MM.1S (cell line): ENCODE measurements around the gene MC2R.

Experiments
- DNase-seq: peaks from one replicate; pipeline ENCODE4 v3.0.0-alpha.2; 2015
- H2AFZ ChIP-seq: fragments of 300-600 bp; sonication (generic); 2 replicates; pipeline ENCODE4 v1.6.0; 2016; ENCODE audit warnings: antibody characterized with exemption, low read length
- H3F3A ChIP-seq: fragments of 300-600 bp; sonication (generic); 2 replicates; pipeline ENCODE4 v1.6.1; 2016; ENCODE audit warnings: mild to moderate bottlenecking, antibody characterized with exemption, low read length, moderate library complexity, mixed read lengths; ENCODE audit not compliant: insufficient read depth
- H3K27ac ChIP-seq: fragments of 300-600 bp; sonication (generic); 2 replicates; pipeline ENCODE4 v1.5.1; 2016; ENCODE audit warnings: mild to moderate bottlenecking, low read length
- H3K27me3 ChIP-seq: fragments of 300-600 bp; sonication (generic); replicated peaks from 2 replicates; pipeline ENCODE4 v1.6.0; 2016; ENCODE audit warnings: low read length; ENCODE audit not compliant: insufficient read depth
- H3K36me3 ChIP-seq: fragments of 300-600 bp; sonication (generic); replicated peaks from 2 replicates; pipeline ENCODE4 v1.6.1; 2016; ENCODE audit warnings: mild to moderate bottlenecking, low read length, mixed read lengths; ENCODE audit not compliant: insufficient read depth
- H3K4me1 ChIP-seq: fragments of 300-600 bp; sonication (generic); 2 replicates; pipeline ENCODE4 v1.6.1; 2016; ENCODE audit warnings: low read length, mixed read lengths
- H3K4me2 ChIP-seq: fragments of 300-600 bp; sonication (generic); 2 replicates; pipeline ENCODE4 v1.6.0; 2016; ENCODE audit warnings: low read depth, low read length
- H3K4me3 ChIP-seq: fragments of 300-600 bp; sonication (generic); 2 replicates; pipeline ENCODE4 v1.5.1; 2016; ENCODE audit warnings: low read length, mixed read lengths
- H3K79me2 ChIP-seq: fragments of 300-600 bp; sonication (generic); 2 replicates; pipeline ENCODE4 v1.6.1; 2016; ENCODE audit warnings: mixed run types, low read length, mixed read lengths
- H3K9ac ChIP-seq: fragments of 300-600 bp; sonication (generic); 2 replicates; pipeline ENCODE4 v1.6.1; 2016; ENCODE audit warnings: low read length, mixed read lengths
- H3K9me2 ChIP-seq: fragments of 300-600 bp; sonication (generic); replicated peaks from 2 replicates; pipeline ENCODE4 v1.6.1; 2016; ENCODE audit warnings: mild to moderate bottlenecking, low read length, mixed read lengths; ENCODE audit not compliant: insufficient read depth
- H3K9me3 ChIP-seq: fragments of 300-600 bp; sonication (generic); replicated peaks from 2 replicates; pipeline ENCODE4 v1.6.1; 2016; ENCODE audit warnings: mild to moderate bottlenecking, low read length, mixed read lengths; ENCODE audit not compliant: insufficient read depth
- H4K20me1 ChIP-seq: fragments of 300-600 bp; sonication (generic); 2 replicates; pipeline ENCODE4 v1.6.1; 2016; ENCODE audit warnings: mild to moderate bottlenecking, low read length, moderate library complexity, mixed read lengths; ENCODE audit not compliant: insufficient read depth
- CTCF ChIP-seq: fragments of 300-600 bp; sonication (generic); IDR thresholded peaks from 2 replicates; pipeline ENCODE4 v1.5.1; 2016; ENCODE audit warnings: antibody characterized with exemption, low read length, mixed read lengths
- EZH2 ChIP-seq: fragments of 300-600 bp; sonication (generic); optimal IDR thresholded peaks from 2 replicates; pipeline ENCODE3; 2017; ENCODE audit warnings: low read depth, mild to moderate bottlenecking, antibody characterized with exemption, low read length, mixed read lengths
- EZH2phosphoT487 ChIP-seq: fragments of 300-600 bp; sonication (generic); IDR thresholded peaks from 2 replicates; pipeline ENCODE4 v1.6.1; 2018; ENCODE audit warnings: antibody characterized with exemption, low read length

Gene MC2R

GRCh38 chr18:13910501-13910900 is 4.8 kb downstream of the MC2R start:
- no peak for DNase-seq
- Histone ChIP-seq H3F3A (no peaks in the 10 kb centered on the region), H3K9me3 (no peaks in the 10 kb centered on the region), H3K36me3 (no peaks in the 10 kb centered on the region), H4K20me1 (no peaks in the 10 kb centered on the region), H3K4me2 (no peak overlapping the region), H3K27me3 (no peaks in the 10 kb centered on the region), H2AFZ (no peak overlapping the region), H3K9me2 (no peaks in the 10 kb centered on the region), H3K4me1 (no peaks in the 10 kb centered on the region), H3K27ac (no peak overlapping the region), H3K9ac (no peak overlapping the region), H3K79me2 (no peaks in the 10 kb centered on the region), H3K4me3 (no peak overlapping the region)
- no peak for TF ChIP-seq EZH2phosphoT487
- TF ChIP-seq CTCF, result no peak
- no peak for TF ChIP-seq EZH2

- Histone ChIP-seq H4K20me1 (no peaks in the 10 kb centered on the region), H3K27me3 (no peaks in the 10 kb centered on the region), H3K4me3 (no peak overlapping the region), H3K4me1 (no peaks in the 10 kb centered on the region), H3F3A (no peaks in the 10 kb centered on the region), H3K9me2 (no peaks in the 10 kb centered on the region), H3K27ac (no peak overlapping the region), H3K79me2 (no peaks in the 10 kb centered on the region), H3K9me3 (no peaks in the 10 kb centered on the region), H2AFZ (no peak overlapping the region), H3K4me2 (no peak overlapping the region), H3K36me3 (no peaks in the 10 kb centered on the region), H3K9ac (no peak overlapping the region)
- no peak for TF ChIP-seq CTCF
- no peak for TF ChIP-seq EZH2phosphoT487
- TF ChIP-seq EZH2, result no peak
- no peak for DNase-seq
These were observed 6.0 kb downstream of the MC2R start for GRCh38 chr18:13909141-13909940.

- Histone ChIP-seq H3K4me3 (no peak overlapping the region), H3K27me3 (no peaks in the 10 kb centered on the region), H3K4me2 (no peak overlapping the region), H3K79me2 (no peaks in the 10 kb centered on the region), H3K4me1 (no peaks in the 10 kb centered on the region), H2AFZ (no peak overlapping the region), H4K20me1 (no peaks in the 10 kb centered on the region), H3K9me2 (no peaks in the 10 kb centered on the region), H3K9me3 (no peaks in the 10 kb centered on the region), H3K36me3 (no peaks in the 10 kb centered on the region), H3K27ac (no peak overlapping the region), H3F3A (no peaks in the 10 kb centered on the region), H3K9ac (no peak overlapping the region)
- TF ChIP-seq CTCF (no peak), EZH2phosphoT487 (no peak), EZH2 (no peak)
- no peak for DNase-seq
These were observed 14.7 kb downstream of the MC2R start for GRCh38 chr18:13900633-13901032.
